ENCODE results near the gene CDK5RAP3. TPM values are rescaled to one million over a fixed set of nuclear protein-coding genes. Genes with fewer than 3 reads are reported as not detected.

Gene CDK5RAP3
- total RNA-seq, 1 donor from 2014 or later: 62.8 TPM

- FAIRE-seq (no peak), DNase-seq (ENCODE audit: low read depth) (no peak)
- Mint-ChIP-seq H3K27me3 (ENCODE audit: low read depth, unreplicated experiment) (peaks cover 10% of the 10 kb centered on the region), H3K4me1 (ENCODE audit: low read depth, unreplicated experiment) (peaks cover 13% of the 10 kb centered on the region), H3K27ac (ENCODE audit: unreplicated experiment) (no peak overlapping the region), H3K4me3 (ENCODE audit: unreplicated experiment) (no peak overlapping the region), H3K36me3 (ENCODE audit: low read depth, unreplicated experiment) (peaks cover 2% of the 10 kb centered on the region), H3K9me3 (ENCODE audit: unreplicated experiment) (no peaks in the 10 kb centered on the region)
- H3K4me1 ChIP-seq (ENCODE audit: insufficient read depth, low read length): peaks cover 30% of the 10 kb centered on the region
- no peaks in the 10 kb centered on the region for H3K79me2 ChIP-seq (ENCODE audit: insufficient read depth, low read length)
- no peaks in the 10 kb centered on the region for H3K9me3 ChIP-seq (ENCODE audit: insufficient read depth, low read depth, low read length)
- H4K20me1 ChIP-seq (ENCODE audit: insufficient read depth, low read length): no peaks in the 10 kb centered on the region
- no peaks in the 10 kb centered on the region for H3K27me3 ChIP-seq (ENCODE audit: insufficient read depth, low read length)
- H3K4me2 ChIP-seq (ENCODE audit: low read length): no peak overlapping the region
- TF ChIP-seq, protein P1, sequence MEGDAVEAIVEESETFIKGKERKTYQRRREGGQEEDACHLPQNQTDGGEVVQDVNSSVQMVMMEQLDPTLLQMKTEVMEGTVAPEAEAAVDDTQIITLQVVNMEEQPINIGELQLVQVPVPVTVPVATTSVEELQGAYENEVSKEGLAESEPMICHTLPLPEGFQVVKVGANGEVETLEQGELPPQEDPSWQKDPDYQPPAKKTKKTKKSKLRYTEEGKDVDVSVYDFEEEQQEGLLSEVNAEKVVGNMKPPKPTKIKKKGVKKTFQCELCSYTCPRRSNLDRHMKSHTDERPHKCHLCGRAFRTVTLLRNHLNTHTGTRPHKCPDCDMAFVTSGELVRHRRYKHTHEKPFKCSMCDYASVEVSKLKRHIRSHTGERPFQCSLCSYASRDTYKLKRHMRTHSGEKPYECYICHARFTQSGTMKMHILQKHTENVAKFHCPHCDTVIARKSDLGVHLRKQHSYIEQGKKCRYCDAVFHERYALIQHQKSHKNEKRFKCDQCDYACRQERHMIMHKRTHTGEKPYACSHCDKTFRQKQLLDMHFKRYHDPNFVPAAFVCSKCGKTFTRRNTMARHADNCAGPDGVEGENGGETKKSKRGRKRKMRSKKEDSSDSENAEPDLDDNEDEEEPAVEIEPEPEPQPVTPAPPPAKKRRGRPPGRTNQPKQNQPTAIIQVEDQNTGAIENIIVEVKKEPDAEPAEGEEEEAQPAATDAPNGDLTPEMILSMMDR (IDR thresholded peaks at IDR 0.05; ENCODE audit: insufficient read depth, low read depth, low read length): no peak
- TF ChIP-seq EZH2 (IDR thresholded peaks at IDR 0.05; ENCODE audit: insufficient read depth, low read length): no peak
- no peak overlapping the region for H3K4me3 ChIP-seq (ENCODE audit: insufficient read depth, low read depth, low read length)
- H3K27ac ChIP-seq (ENCODE audit: low read depth, low read length): no peak overlapping the region
- H3K9ac ChIP-seq (ENCODE audit: low read length): no peak overlapping the region
- no peak overlapping the region for H2AFZ ChIP-seq (ENCODE audit: low read depth, low read length)
- no peaks in the 10 kb centered on the region for H3K36me3 ChIP-seq (ENCODE audit: insufficient read depth, low read length)
These were observed 51.0 kb downstream of the CDK5RAP3 start for GRCh38 chr17:48021934-48022333.

DNA sequence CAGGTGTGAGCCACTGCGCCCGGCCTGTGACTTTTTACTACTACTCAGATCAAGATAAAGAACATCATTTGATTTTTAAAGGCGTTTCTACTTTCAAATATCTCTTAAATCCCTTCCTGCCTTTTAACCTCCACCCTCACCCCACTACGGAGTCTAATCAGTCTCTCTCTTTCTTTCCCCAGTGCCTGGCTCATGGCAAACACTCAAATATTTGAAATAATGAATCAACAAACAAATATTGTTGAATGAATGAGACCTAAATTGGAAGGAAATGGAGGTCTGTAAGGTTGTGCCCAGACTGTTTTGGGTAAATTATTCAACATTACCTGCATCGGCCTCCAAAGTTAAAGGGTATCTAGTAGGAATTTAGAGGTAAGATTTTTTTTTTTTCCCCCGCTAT is 52.0 kb downstream of the CDK5RAP3 start:
- peaks cover 9% of the 10 kb centered on the region for H3K4me1 Mint-ChIP-seq (ENCODE audit: low read depth, unreplicated experiment)
- no peak overlapping the region for H2AFZ ChIP-seq (ENCODE audit: low read depth, low read length)
- H3K36me3 Mint-ChIP-seq (ENCODE audit: low read depth, unreplicated experiment): peaks cover 2% of the 10 kb centered on the region
- H3K79me2 ChIP-seq (ENCODE audit: insufficient read depth, low read length): no peaks in the 10 kb centered on the region
- no peaks in the 10 kb centered on the region for H3K9me3 Mint-ChIP-seq (ENCODE audit: unreplicated experiment)
- H3K4me1 ChIP-seq (ENCODE audit: insufficient read depth, low read length): peaks cover 31% of the 10 kb centered on the region
- no peak overlapping the region for H3K4me3 Mint-ChIP-seq (ENCODE audit: unreplicated experiment)
- no peaks in the 10 kb centered on the region for H3K36me3 ChIP-seq (ENCODE audit: insufficient read depth, low read length)
- no peaks in the 10 kb centered on the region for H3K27me3 ChIP-seq (ENCODE audit: insufficient read depth, low read length)
- no peak overlapping the region for H3K9ac ChIP-seq (ENCODE audit: low read length)
- DNase-seq (ENCODE audit: low read depth) (no peak), FAIRE-seq (no peak)
- no peaks in the 10 kb centered on the region for H3K9me3 ChIP-seq (ENCODE audit: insufficient read depth, low read depth, low read length)
- H3K27me3 Mint-ChIP-seq (ENCODE audit: low read depth, unreplicated experiment): peaks cover 13% of the 10 kb centered on the region
- no peak overlapping the region for H3K27ac ChIP-seq (ENCODE audit: low read depth, low read length)
- no peaks in the 10 kb centered on the region for H4K20me1 ChIP-seq (ENCODE audit: insufficient read depth, low read length)
- H3K4me2 ChIP-seq (ENCODE audit: low read length): peak overlapping the region; percentile 90
- TF ChIP-seq, protein P1 (IDR thresholded peaks at IDR 0.05; ENCODE audit: insufficient read depth, low read depth, low read length): no peak
- TF ChIP-seq EZH2 (IDR thresholded peaks at IDR 0.05; ENCODE audit: insufficient read depth, low read length): no peak
- H3K27ac Mint-ChIP-seq (ENCODE audit: unreplicated experiment): no peak overlapping the region
- H3K4me3 ChIP-seq (ENCODE audit: insufficient read depth, low read depth, low read length): no peak overlapping the region

GRCh38 chr17:48023400-48024148 is 52.7 kb downstream of the CDK5RAP3 start:
- H3K36me3 Mint-ChIP-seq (ENCODE audit: low read depth, unreplicated experiment): peaks cover 2% of the 10 kb centered on the region
- H3K27ac ChIP-seq (ENCODE audit: low read depth, low read length): no peak overlapping the region
- H3K4me1 ChIP-seq (ENCODE audit: insufficient read depth, low read length): peaks cover 31% of the 10 kb centered on the region
- peak overlapping the region; percentile 77 for H2AFZ ChIP-seq (ENCODE audit: low read depth, low read length)
- no peaks in the 10 kb centered on the region for H3K27me3 ChIP-seq (ENCODE audit: insufficient read depth, low read length)
- no peak overlapping the region for H3K4me3 Mint-ChIP-seq (ENCODE audit: unreplicated experiment)
- TF ChIP-seq EZH2 (IDR thresholded peaks at IDR 0.05; ENCODE audit: insufficient read depth, low read length): no peak
- TF ChIP-seq, protein P1 (IDR thresholded peaks at IDR 0.05; ENCODE audit: insufficient read depth, low read depth, low read length): no peak
- no peaks in the 10 kb centered on the region for H3K9me3 ChIP-seq (ENCODE audit: insufficient read depth, low read depth, low read length)
- peaks cover 15% of the 10 kb centered on the region for H3K27me3 Mint-ChIP-seq (ENCODE audit: low read depth, unreplicated experiment)
- H3K4me2 ChIP-seq (ENCODE audit: low read length): peak overlapping the region; percentile 90
- H3K4me1 Mint-ChIP-seq (ENCODE audit: low read depth, unreplicated experiment): peaks cover 9% of the 10 kb centered on the region
- no peaks in the 10 kb centered on the region for H3K36me3 ChIP-seq (ENCODE audit: insufficient read depth, low read length)
- no peak overlapping the region for H3K27ac Mint-ChIP-seq (ENCODE audit: unreplicated experiment)
- H3K4me3 ChIP-seq (ENCODE audit: insufficient read depth, low read depth, low read length): peak overlapping the region; percentile 65
- FAIRE-seq (no peak), DNase-seq (ENCODE audit: low read depth) (no peak)
- no peaks in the 10 kb centered on the region for H3K9me3 Mint-ChIP-seq (ENCODE audit: unreplicated experiment)
- H3K9ac ChIP-seq (ENCODE audit: low read length): peak overlapping the region; percentile 55
- no peaks in the 10 kb centered on the region for H3K79me2 ChIP-seq (ENCODE audit: insufficient read depth, low read length)
- no peaks in the 10 kb centered on the region for H4K20me1 ChIP-seq (ENCODE audit: insufficient read depth, low read length)
